Ramos (cell line): ENCODE data around the gene SMAP1.

Source experiments
- in situ Hi-C: fragments of 300-500 bp; cut with MboI; formaldehyde crosslinking; loops from one replicate; pipeline ENCODE4 v1.14.3; 2022; ENCODE audit warnings: low sequenced_read_pairs; ENCODE audit not compliant: unreplicated experiment

The SMAP1 gene

GRCh38 chr6:70667711-70668498 is at the start of gene SMAP1:
Gene SMAP1 (plus strand): TSS chr6:70667883. CDS start chr6:70668024, 141 bp downstream.
- in situ Hi-C loops = no loop called here

GRCh38 chr6:70620746-70621145 is 46.9 kb upstream of the SMAP1 start:
- in situ Hi-C loops = no loop called here

GRCh38 chr6:70622461-70622860 is 45.2 kb upstream of the SMAP1 start:
- in situ Hi-C loops = no loop called here

- in situ Hi-C loops = no loop called here
Observed at GRCh38 chr6:70625436-70625835, 42.2 kb upstream of the SMAP1 start.

GRCh38 chr6:70627500-70628254 is 40.0 kb upstream of the SMAP1 start:
- in situ Hi-C loops = no loop called here

GRCh38 chr6:70629929-70630328 is 37.8 kb upstream of the SMAP1 start:
- in situ Hi-C loops = no loop called here

GRCh38 chr6:70633870-70634269 is 33.8 kb upstream of the SMAP1 start:
- in situ Hi-C loops = no loop called here

- in situ Hi-C loops = no loop called here
Observed at GRCh38 chr6:70636596-70636995, 31.1 kb upstream of the SMAP1 start.

- in situ Hi-C loops = no loop called here
Observed at GRCh38 chr6:70638468-70638867, 29.2 kb upstream of the SMAP1 start.

GRCh38 chr6:70651326-70651905 is 16.3 kb upstream of the SMAP1 start:
- in situ Hi-C loops = no loop called here

GRCh38 chr6:70652216-70652615 is 15.5 kb upstream of the SMAP1 start:
- in situ Hi-C loops = no loop called here

GRCh38 chr6:70657706-70658105 is 10.0 kb upstream of the SMAP1 start:
- in situ Hi-C loops = no loop called here

GRCh38 chr6:70663881-70664466 is 3.7 kb upstream of the SMAP1 start:
- in situ Hi-C loops = no loop called here

GRCh38 chr6:70666706-70667105 is 977 bp upstream of the SMAP1 start:
- in situ Hi-C loops = no loop called here

- in situ Hi-C loops = no loop called here
Observed at GRCh38 chr6:70667256-70667710, 400 bp upstream of the SMAP1 start.

GRCh38 chr6:70668499-70668812 is 773 bp downstream of the SMAP1 start:
- in situ Hi-C loops = no loop called here

- in situ Hi-C loops = no loop called here
Observed at GRCh38 chr6:70669133-70669532, 1.4 kb downstream of the SMAP1 start.

GRCh38 chr6:70672549-70672948 is 4.9 kb downstream of the SMAP1 start:
- in situ Hi-C loops = no loop called here

- in situ Hi-C loops = no loop called here
Observed at GRCh38 chr6:70673054-70673453, 5.4 kb downstream of the SMAP1 start.

GRCh38 chr6:70673601-70674000 is 5.9 kb downstream of the SMAP1 start:
- in situ Hi-C loops = no loop called here

GRCh38 chr6:70675822-70676221 is 8.1 kb downstream of the SMAP1 start:
- in situ Hi-C loops = no loop called here
